HEK293T (cell line): Measurements from ENCODE around the gene ADAMTS9.

Experiments used
- CTCF ChIA-PET: fragments of 350-600 bp; formaldehyde crosslinking; extraction: SDS; loops from one replicate; lab custom pipeline; 2021; ENCODE audit warnings: antibody characterized with exemption, inconsistent platforms; lab: Yijun Ruan, JAX
- POLR2A ChIA-PET: fragments of 350-600 bp; formaldehyde crosslinking; extraction: SDS; loops from one replicate; lab custom pipeline; 2020; ENCODE audit warnings: antibody characterized with exemption, inconsistent platforms; lab: Yijun Ruan, JAX
- DNase-seq: peaks from one replicate; pipeline ENCODE4 v3.0.0; 2012; ENCODE audit warnings: mixed read lengths; ENCODE audit errors: extremely low spot score
- ARNT ChIP-seq: fragments of 450-650 bp; IDR thresholded peaks from 2 replicates; pipeline ENCODE4 v1.6.1; 2017; ENCODE audit warnings: mild to moderate bottlenecking
- BHLHE40 ChIP-seq: fragments of 450-650 bp; IDR thresholded peaks from 2 replicates; pipeline ENCODE4 v1.6.1; 2016; ENCODE audit warnings: mild to moderate bottlenecking, moderate library complexity, borderline replicate concordance
- CTBP1 ChIP-seq: fragments of 450-650 bp; IDR thresholded peaks from 2 replicates; pipeline ENCODE4 v1.6.1; 2016; ENCODE audit warnings: borderline replicate concordance
- ELF4 ChIP-seq: fragments of 450-650 bp; IDR thresholded peaks from 2 replicates; pipeline ENCODE4 v1.6.1; 2017; ENCODE audit warnings: antibody characterized with exemption
- FOXA1 ChIP-seq: fragments of 450-650 bp; IDR thresholded peaks from 2 replicates; pipeline ENCODE4 v1.6.1; 2016; ENCODE audit warnings: mild to moderate bottlenecking
- FOXK2 ChIP-seq: fragments of 450-650 bp; IDR thresholded peaks from 2 replicates; pipeline ENCODE4 v1.6.1; 2016; ENCODE audit warnings: mild to moderate bottlenecking
- FOXM1 ChIP-seq: fragments of 450-650 bp; IDR thresholded peaks from 2 replicates; pipeline ENCODE4 v1.6.1; 2017; ENCODE audit warnings: mild to moderate bottlenecking, borderline replicate concordance
- HDGF ChIP-seq: fragments of 450-650 bp; IDR thresholded peaks from 2 replicates; pipeline ENCODE4 v1.6.1; 2017; ENCODE audit warnings: antibody characterized with exemption, borderline replicate concordance
- L3MBTL2 ChIP-seq: fragments of 450-650 bp; conservative IDR thresholded peaks from 2 replicates; pipeline ENCODE4 v1.6.1; 2016; ENCODE audit warnings: mild to moderate bottlenecking
- LEF1 ChIP-seq: fragments of 450-650 bp; IDR thresholded peaks from 2 replicates; pipeline ENCODE4 v1.6.1; 2017; ENCODE audit warnings: mild to moderate bottlenecking, borderline replicate concordance
- NFRKB ChIP-seq: fragments of 450-650 bp; IDR thresholded peaks from 2 replicates; pipeline ENCODE4 v1.6.1; 2016; ENCODE audit warnings: mild to moderate bottlenecking, moderate library complexity
- SP1 ChIP-seq: fragments of 450-650 bp; IDR thresholded peaks from 2 replicates; pipeline ENCODE4 v1.6.1; 2017
- SUZ12 ChIP-seq: fragments of 450-650 bp; IDR thresholded peaks from 2 replicates; pipeline ENCODE4 v1.6.1; 2016; ENCODE audit warnings: mild to moderate bottlenecking
- TARDBP ChIP-seq: fragments of 450-650 bp; IDR thresholded peaks from 2 replicates; pipeline ENCODE4 v1.6.1; 2016
- ZNF384 ChIP-seq: fragments of 450-650 bp; IDR thresholded peaks from 2 replicates; pipeline ENCODE4 v1.6.1; 2016
- TF ChIP-seq, protein P1 (sequence below): fragments of 450-650 bp; IDR thresholded peaks from 2 replicates; pipeline ENCODE4 v1.6.1; 2016

The ADAMTS9 gene

DNA sequence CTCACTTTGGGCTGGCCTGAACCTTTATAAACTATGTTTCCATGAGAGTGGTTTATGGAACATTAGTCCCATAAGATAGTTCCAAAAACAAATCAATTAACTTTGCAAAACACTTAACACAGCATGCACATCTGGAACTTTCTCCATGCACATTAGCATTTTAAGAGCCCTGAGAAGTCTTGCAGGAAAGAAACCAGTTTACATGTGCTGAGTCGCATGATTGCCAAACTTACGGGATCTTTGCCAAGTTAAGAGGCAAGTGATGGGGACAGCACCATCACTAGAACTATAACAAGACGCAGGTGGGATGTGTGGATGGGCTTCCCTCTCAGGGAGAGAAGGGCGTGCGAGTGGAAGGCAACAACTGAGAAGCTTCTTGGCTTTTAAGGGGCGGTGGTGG, 20.7 kb downstream of the ADAMTS9 start:
- no peak for TF ChIP-seq SUZ12
- TF ChIP-seq ZNF384 = no peak
- TF ChIP-seq, protein P1, sequence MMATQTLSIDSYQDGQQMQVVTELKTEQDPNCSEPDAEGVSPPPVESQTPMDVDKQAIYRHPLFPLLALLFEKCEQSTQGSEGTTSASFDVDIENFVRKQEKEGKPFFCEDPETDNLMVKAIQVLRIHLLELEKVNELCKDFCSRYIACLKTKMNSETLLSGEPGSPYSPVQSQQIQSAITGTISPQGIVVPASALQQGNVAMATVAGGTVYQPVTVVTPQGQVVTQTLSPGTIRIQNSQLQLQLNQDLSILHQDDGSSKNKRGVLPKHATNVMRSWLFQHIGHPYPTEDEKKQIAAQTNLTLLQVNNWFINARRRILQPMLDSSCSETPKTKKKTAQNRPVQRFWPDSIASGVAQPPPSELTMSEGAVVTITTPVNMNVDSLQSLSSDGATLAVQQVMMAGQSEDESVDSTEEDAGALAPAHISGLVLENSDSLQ = no peak
- TF ChIP-seq SP1 = no peak
- no peak for TF ChIP-seq ELF4
- TF ChIP-seq NFRKB = no peak
- TF ChIP-seq FOXA1 = no peak
- TF ChIP-seq TARDBP = no peak
- TF ChIP-seq HDGF = no peak
- TF ChIP-seq FOXM1 = no peak
- no peak for TF ChIP-seq L3MBTL2
- TF ChIP-seq CTBP1 = no peak
- TF ChIP-seq ARNT = no peak
- TF ChIP-seq LEF1 = no peak
- TF ChIP-seq FOXK2 = no peak
- TF ChIP-seq BHLHE40 = no peak
- CTCF ChIA-PET = no interaction called here
- no peak for DNase-seq
- POLR2A ChIA-PET = no interaction called here

DNA sequence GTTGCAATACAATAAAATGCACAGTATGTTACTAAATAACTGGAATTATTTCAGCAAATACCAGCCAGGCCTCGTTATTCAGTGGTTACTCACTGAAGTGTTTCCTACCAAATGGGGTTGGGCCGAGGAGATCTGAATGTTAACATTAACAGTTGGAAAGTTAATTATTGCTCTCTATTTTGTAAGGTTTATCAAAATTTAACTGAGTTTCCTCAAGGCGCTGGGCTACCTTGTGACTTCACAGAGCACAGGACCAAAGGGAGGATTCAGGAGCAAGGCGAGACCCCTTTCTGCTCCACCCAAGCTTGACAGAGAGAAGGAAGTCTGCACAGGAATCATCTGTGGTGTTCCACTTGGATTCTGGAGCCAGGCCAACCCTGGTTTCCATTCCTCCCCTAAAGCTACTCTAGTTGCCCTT, 21.6 kb downstream of the ADAMTS9 start:
- CTCF ChIA-PET = no interaction called here
- POLR2A ChIA-PET = no interaction called here
- no peak for TF ChIP-seq LEF1
- no peak for DNase-seq

DNA sequence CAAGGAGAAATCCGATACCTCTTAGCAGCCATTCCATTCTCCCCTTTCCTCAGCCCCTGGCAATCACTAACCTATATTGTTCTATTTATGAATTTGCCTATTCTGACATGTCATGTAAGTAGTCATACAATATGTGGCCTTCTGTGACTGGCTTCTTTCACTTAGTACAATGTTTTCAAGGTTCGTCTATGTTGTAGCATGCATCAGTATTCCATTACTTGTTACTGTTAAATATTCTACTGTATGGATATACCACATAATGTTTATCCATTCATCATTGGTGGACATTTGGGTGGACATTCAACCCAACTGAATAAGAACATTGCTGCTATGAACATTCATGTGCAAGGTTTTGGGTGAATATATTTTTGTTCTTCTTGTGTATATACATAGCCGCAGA, 23.4 kb downstream of the ADAMTS9 start:
- DNase-seq = no peak
- POLR2A ChIA-PET = no interaction called here
- TF ChIP-seq SUZ12 = no peak
- no peak for TF ChIP-seq FOXK2
- TF ChIP-seq ZNF384 = no peak
- TF ChIP-seq BHLHE40 = no peak
- TF ChIP-seq FOXA1 = no peak
- no peak for TF ChIP-seq ELF4
- no peak for TF ChIP-seq CTBP1
- CTCF ChIA-PET = no interaction called here

GRCh38 chr3:64659617-64659978, 28.2 kb downstream of the ADAMTS9 start:
- ChIA-PET POLR2A (no interaction called here), CTCF (no interaction called here)
- DNase-seq = no peak
- TF ChIP-seq LEF1 = no peak
- no peak for TF ChIP-seq FOXA1
- TF ChIP-seq L3MBTL2 = no peak
- TF ChIP-seq TARDBP = no peak
- TF ChIP-seq FOXK2 = no peak

DNA sequence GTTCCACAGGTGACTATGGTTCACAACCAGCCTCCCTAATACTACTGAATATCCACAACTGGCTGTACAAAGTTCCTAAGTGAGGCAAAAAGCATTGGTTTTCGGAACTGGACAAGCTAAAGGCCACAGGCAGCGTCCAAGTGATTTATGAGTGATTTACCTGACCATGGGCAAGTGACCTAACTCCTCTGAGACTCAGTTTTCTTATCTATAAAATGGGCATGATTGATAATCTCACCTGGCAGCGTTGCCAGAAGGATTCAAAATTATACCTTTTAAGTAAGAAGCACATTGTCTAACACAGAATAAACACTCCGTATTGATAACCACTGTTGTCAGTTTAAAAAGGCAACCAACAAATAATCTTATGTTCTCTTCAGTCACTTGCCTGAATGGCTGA, 29.8 kb downstream of the ADAMTS9 start:
- TF ChIP-seq TARDBP = no peak
- no peak for TF ChIP-seq HDGF
- TF ChIP-seq NFRKB = no peak
- no peak for TF ChIP-seq SP1
- TF ChIP-seq FOXM1 = no peak
- no peak for TF ChIP-seq ZNF384
- no peak for TF ChIP-seq ELF4
- TF ChIP-seq ARNT = no peak
- ChIA-PET CTCF (no interaction called here), POLR2A (no interaction called here)
- no peak for DNase-seq

DNA sequence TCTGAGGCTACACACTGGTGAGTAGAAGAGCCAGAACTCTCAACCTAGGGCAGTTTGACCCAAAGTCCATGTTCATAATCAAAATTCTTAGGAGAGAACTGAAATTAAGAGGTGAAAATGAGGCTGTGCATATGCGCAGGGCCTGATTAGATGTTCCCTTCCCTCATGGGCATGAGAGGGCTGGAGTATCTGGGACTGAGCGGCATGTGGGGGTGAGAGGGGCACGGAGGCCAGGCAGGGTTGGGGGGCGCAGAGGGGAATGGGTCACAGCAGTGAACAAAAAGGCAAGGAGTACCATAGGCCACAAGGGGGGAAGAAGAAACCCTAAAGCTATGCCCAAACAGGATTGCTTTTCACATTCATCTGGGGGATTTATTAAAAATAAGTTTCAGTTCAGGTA, 31.3 kb downstream of the ADAMTS9 start:
- no peak for DNase-seq
- no peak for TF ChIP-seq FOXK2
- ChIA-PET POLR2A (no interaction called here), CTCF (no interaction called here)

GRCh38 chr3:64655160-64655559, 32.6 kb downstream of the ADAMTS9 start:
- ChIA-PET CTCF (no interaction called here), POLR2A (no interaction called here)
- DNase-seq = no peak
- TF ChIP-seq NFRKB = no peak
- no peak for TF ChIP-seq CTBP1
- TF ChIP-seq ARNT = no peak
- no peak for TF ChIP-seq FOXA1
- no peak for TF ChIP-seq SUZ12
- TF ChIP-seq ELF4 = no peak
- TF ChIP-seq LEF1 = no peak

DNA sequence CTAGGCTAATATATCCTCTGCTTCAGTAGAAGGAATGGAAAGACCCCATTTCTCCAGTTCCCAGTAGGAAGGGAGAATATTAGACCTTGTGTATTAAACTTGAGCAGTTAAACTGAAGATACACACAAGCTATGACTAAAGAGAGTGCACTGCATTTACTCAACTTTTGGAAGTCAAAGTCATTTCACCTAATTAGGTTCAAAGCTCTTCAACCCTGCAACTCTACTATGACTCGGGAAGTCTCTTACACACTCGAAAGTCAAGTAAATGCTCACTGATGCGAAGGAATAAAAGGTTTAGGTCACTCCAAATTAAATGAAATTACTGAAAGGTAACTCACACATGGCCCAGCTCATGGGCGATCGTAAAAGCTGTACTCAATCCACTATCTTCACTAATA, 33.8 kb downstream of the ADAMTS9 start:
- no peak for DNase-seq
- TF ChIP-seq ZNF384 (no peak), SP1 (no peak)
- CTCF ChIA-PET = no interaction called here
- POLR2A ChIA-PET = no interaction called here

DNA sequence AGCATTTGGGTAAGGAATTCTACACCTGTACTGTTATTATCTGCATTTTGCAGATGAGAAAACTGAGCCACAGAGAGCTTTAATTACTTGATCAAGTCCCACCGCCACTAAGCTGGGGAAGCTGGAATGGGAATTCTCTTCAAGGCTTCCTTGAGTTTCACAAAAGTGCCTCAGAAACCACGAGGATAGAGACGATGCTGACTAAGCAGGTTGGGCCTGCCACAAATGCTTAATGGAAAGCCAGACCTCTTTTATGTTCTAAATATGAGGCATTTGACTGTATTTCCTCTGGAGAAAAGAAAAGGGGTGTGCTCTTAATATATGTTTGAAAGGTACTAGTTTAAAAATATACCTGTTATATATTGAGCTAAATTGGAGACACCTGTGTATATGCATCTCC, 34.7 kb downstream of the ADAMTS9 start:
- ChIA-PET CTCF (no interaction called here), POLR2A (no interaction called here)
- DNase-seq = no peak
- no peak for TF ChIP-seq FOXM1
- TF ChIP-seq CTBP1 = no peak
- TF ChIP-seq TARDBP = no peak
- no peak for TF ChIP-seq NFRKB
- TF ChIP-seq L3MBTL2 = no peak
- TF ChIP-seq SP1 = no peak
- no peak for TF ChIP-seq FOXA1
- TF ChIP-seq LEF1 = no peak
- no peak for TF ChIP-seq ARNT
- TF ChIP-seq ELF4 = no peak
